A549 (cell line): ENCODE data around the gene PRKACG.

Experiments used
- BHLHE40 ChIP-seq: IDR thresholded peaks from 2 replicates; pipeline ENCODE4 v1.6.1; 2012; ENCODE audit warnings: low read depth, low read length, inconsistent platforms
- CTCF ChIP-seq: fragments of >200 bp; sonication (Bioruptor Twin); formaldehyde crosslinking; IDR thresholded peaks from 3 replicates; pipeline ENCODE4 v1.5.1; 2016
- EHMT2 ChIP-seq: fragments of 200-600 bp; sonication (generic); IDR thresholded peaks from 2 replicates; pipeline ENCODE4 v1.6.1; 2016; ENCODE audit warnings: antibody characterized with exemption, low read depth, mild to moderate bottlenecking, moderate library complexity
- ELK1 ChIP-seq: fragments of 150-350 bp; IDR thresholded peaks from 2 replicates; pipeline ENCODE4 v1.6.1; 2014; ENCODE audit warnings: low read depth, mild to moderate bottlenecking, low read length
- MAX ChIP-seq: IDR thresholded peaks from 2 replicates; pipeline ENCODE4 v1.6.1; 2012
- POLR2AphosphoS2 ChIP-seq: conservative IDR thresholded peaks from 2 replicates; pipeline ENCODE4 v1.6.1; 2012; ENCODE audit warnings: low read length, improper control_type of control experiment, inconsistent platforms
- SMC3 ChIP-seq: fragments of >200 bp; sonication (Bioruptor Twin); formaldehyde crosslinking; IDR thresholded peaks from 3 replicates; pipeline ENCODE4 v1.6.1; 2018; ENCODE audit warnings: inconsistent platforms

- TF ChIP-seq CTCF (no peak), ELK1 (no peak), SMC3 (no peak), MAX (no peak), POLR2AphosphoS2 (no peak), BHLHE40 (no peak), EHMT2 (no peak)
These were observed 18.1 kb downstream of the PRKACG start for GRCh38 chr9:68995776-68996175.
